Measurements from ENCODE around the gene ASGR1.

DNA sequence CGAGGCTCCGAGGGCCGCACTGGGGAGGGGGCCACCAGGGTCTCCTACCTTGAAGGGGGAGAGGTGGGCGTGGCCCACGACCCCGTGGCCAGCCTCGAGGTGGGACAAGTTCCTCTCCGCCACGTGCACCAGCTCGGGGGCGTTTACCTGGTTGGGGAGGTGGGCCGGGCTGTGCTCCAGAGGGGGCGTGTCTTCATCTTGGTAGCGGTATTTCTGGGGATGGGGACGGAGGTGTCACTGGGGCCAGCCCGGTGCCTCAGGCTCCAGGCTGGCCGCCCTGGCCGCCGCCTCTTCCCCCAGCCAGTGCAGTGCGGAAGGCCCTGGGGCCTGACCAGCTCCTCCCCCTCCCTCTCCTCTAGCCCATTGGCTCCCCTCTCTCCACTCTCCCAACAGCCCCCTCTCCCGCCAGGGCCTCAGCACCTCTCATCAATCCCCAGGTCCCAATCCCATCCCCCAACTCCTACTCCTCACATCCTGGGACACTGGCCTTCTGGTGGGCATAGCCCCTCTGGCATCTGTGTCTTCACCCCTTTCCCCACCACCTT lies 28.9 kb upstream of the ASGR1 start:
- TF ChIP-seq, protein P1, sequence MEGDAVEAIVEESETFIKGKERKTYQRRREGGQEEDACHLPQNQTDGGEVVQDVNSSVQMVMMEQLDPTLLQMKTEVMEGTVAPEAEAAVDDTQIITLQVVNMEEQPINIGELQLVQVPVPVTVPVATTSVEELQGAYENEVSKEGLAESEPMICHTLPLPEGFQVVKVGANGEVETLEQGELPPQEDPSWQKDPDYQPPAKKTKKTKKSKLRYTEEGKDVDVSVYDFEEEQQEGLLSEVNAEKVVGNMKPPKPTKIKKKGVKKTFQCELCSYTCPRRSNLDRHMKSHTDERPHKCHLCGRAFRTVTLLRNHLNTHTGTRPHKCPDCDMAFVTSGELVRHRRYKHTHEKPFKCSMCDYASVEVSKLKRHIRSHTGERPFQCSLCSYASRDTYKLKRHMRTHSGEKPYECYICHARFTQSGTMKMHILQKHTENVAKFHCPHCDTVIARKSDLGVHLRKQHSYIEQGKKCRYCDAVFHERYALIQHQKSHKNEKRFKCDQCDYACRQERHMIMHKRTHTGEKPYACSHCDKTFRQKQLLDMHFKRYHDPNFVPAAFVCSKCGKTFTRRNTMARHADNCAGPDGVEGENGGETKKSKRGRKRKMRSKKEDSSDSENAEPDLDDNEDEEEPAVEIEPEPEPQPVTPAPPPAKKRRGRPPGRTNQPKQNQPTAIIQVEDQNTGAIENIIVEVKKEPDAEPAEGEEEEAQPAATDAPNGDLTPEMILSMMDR (IDR thresholded peaks at IDR 0.05), result no peak
- no peak for TF ChIP-seq POLR2A (IDR thresholded peaks at IDR 0.05)

All from heart left ventricle (tissue), 13 donors.